HepG2 (cell line): ENCODE results near the gene ASB5. TPM values are rescaled to one million over a fixed set of nuclear protein-coding genes. Genes with fewer than 3 reads are reported as not detected.

ENCODE experiments used
- ATAC-seq: fragments of 200-7000 bp; cut with Tn5 transposase; 3 replicates; pipeline ENCODE4 v1.9.1; 2020; ENCODE audit warnings: mild to moderate bottlenecking, moderate library complexity
- BruUV-seq: library from RNA; stranded (reverse); fragments of 400-500 nt; replicated peaks from 2 replicates; lab custom pipeline; 2021; lab: Mats Ljungman, UMichigan
- CTCF ChIA-PET: fragments of 300-600 bp; formaldehyde crosslinking; extraction: SDS; loops from one replicate; lab custom pipeline; 2021; ENCODE audit warnings: low total read pairs, inconsistent platforms, low intra/inter-chr PET ratio; lab: Yijun Ruan, JAX
- POLR2A ChIA-PET: fragments of 350-600 bp; sonication (Branson Sonifier 250); formaldehyde crosslinking; loops from one replicate; lab custom pipeline; 2020; ENCODE audit warnings: antibody characterized with exemption, inconsistent platforms; lab: Yijun Ruan, JAX
- DNase-seq: peaks from one replicate; pipeline ENCODE4 v3.0.0-alpha.2; 2015; ENCODE audit warnings: low spot score
- FAIRE-seq: peaks from 3 replicates; lab custom pipeline; 2011; peaks lifted over from hg19 to GRCh38; lab: Jason Lieb, UNC
- H2AFZ ChIP-seq: one replicate; pipeline ENCODE4 v1.6.1; 2011; ENCODE audit warnings: low read length, inconsistent platforms
- H3K27ac ChIP-seq: fragments of 300-600 bp; 3 replicates; pipeline ENCODE4 v1.8.0; 2011; ENCODE audit warnings: mixed run types, mild to moderate bottlenecking, mixed read lengths, low read length, inconsistent platforms; ENCODE audit not compliant: insufficient read depth; ENCODE audit errors: extremely low read length
- H3K27me3 ChIP-seq, 2 experiments: fragments of 200-600 bp in 1 of 2; 2 replicates in 1 of 2; 3 replicates in 1 of 2; pipeline versions ENCODE4 v1.6.0 to v1.8.0; 2011; ENCODE audit warnings: low read length in 2 of 2, mild to moderate bottlenecking in 2 of 2, moderate library complexity in 2 of 2, inconsistent platforms in 1 of 2; ENCODE audit not compliant: insufficient read depth in 2 of 2, control insufficient read depth in 1 of 2
- H3K36me3 ChIP-seq, 2 experiments: fragments of 200-600 bp in 1 of 2; replicated peaks in 1 of 2; 2 replicates in 1 of 2; 3 replicates in 1 of 2; pipeline versions ENCODE4 v1.5.1 to v1.8.0; 2011; ENCODE audit warnings: low read length in 2 of 2, inconsistent platforms in 1 of 2; ENCODE audit not compliant: insufficient read depth in 2 of 2, control insufficient read depth in 1 of 2
- H3K4me1 ChIP-seq: 2 replicates; pipeline ENCODE4 v1.5.1; 2012; ENCODE audit warnings: low read length, inconsistent platforms; ENCODE audit not compliant: insufficient read depth
- H3K4me2 ChIP-seq: 2 replicates; pipeline ENCODE4 v1.6.0; 2011; ENCODE audit warnings: low read depth, low read length, inconsistent platforms
- H3K4me3 ChIP-seq, 3 experiments: fragments of 200-600 bp in 1 of 3; sonication (generic), shearing (Covaris generic) in 1 of 3; replicated peaks in 1 of 3; 2 replicates each; pipeline ENCODE4 v1.5.1; 2011 to 2016; ENCODE audit warnings: low read length in 3 of 3, inconsistent platforms in 2 of 3, low read depth in 2 of 3, mild to moderate bottlenecking in 2 of 3, control low read depth in 1 of 3, mixed read lengths in 1 of 3; ENCODE audit not compliant: insufficient read depth in 1 of 3
- H3K79me2 ChIP-seq: one replicate; pipeline ENCODE4 v1.6.1; 2011; ENCODE audit warnings: low read length, inconsistent platforms; ENCODE audit not compliant: insufficient read depth
- H3K9ac ChIP-seq: 2 replicates; pipeline ENCODE4 v1.6.0; 2011; ENCODE audit warnings: mild to moderate bottlenecking, low read depth, low read length, inconsistent platforms; ENCODE audit not compliant: insufficient read depth
- H3K9me3 ChIP-seq: 2 replicates; pipeline ENCODE4 v1.5.1; 2012; ENCODE audit warnings: mild to moderate bottlenecking, low read length
- H4K20me1 ChIP-seq: 2 replicates; pipeline ENCODE4 v1.6.0; 2011; ENCODE audit warnings: inconsistent platforms, mild to moderate bottlenecking, low read length, moderate library complexity; ENCODE audit not compliant: insufficient read depth
- ATF1 ChIP-seq: IDR thresholded peaks from 2 replicates; pipeline ENCODE4 v1.6.1; 2016; ENCODE audit warnings: mild to moderate bottlenecking, control low read depth
- FOSL1 ChIP-seq: sonication (generic); formaldehyde crosslinking; IDR thresholded peaks from 2 replicates; pipeline ENCODE4 v1.9.0; 2021; ENCODE audit warnings: missing genetic modification reagents, borderline replicate concordance
- FOXK1 ChIP-seq: sonication (generic); formaldehyde crosslinking; IDR thresholded peaks from 2 replicates; pipeline ENCODE4 v1.4.0; 2020; ENCODE audit warnings: low read depth, missing genetic modification reagents, borderline replicate concordance
- GABPB1 ChIP-seq: IDR thresholded peaks from 2 replicates; pipeline ENCODE4 v1.6.1; 2016; ENCODE audit warnings: mild to moderate bottlenecking, missing genetic modification reagents, moderate library complexity, missing compliant biosample characterization
- HDAC2 ChIP-seq: sonication (generic); formaldehyde crosslinking; IDR thresholded peaks from 2 replicates; pipeline ENCODE4 v1.4.0; 2020; ENCODE audit warnings: missing genetic modification reagents
- IRX3 ChIP-seq: sonication (generic); formaldehyde crosslinking; IDR thresholded peaks from 2 replicates; pipeline ENCODE4 v1.8.1; 2023; ENCODE audit warnings: mild to moderate bottlenecking, low read depth, missing genetic modification reagents, borderline replicate concordance
- KAT2B ChIP-seq: fragments of 150-350 bp; IDR thresholded peaks from 2 replicates; pipeline ENCODE4 v1.6.1; 2014; ENCODE audit warnings: low read depth, low read length, borderline replicate concordance
- NBN ChIP-seq: fragments of 450-650 bp; conservative IDR thresholded peaks from 2 replicates; pipeline ENCODE4 v1.6.1; 2017
- NFIB ChIP-seq: sonication (generic); formaldehyde crosslinking; IDR thresholded peaks from 2 replicates; pipeline ENCODE4 v1.9.0; 2021; ENCODE audit warnings: missing genetic modification reagents, mild to moderate bottlenecking, borderline replicate concordance
- NFYB ChIP-seq: sonication (generic); formaldehyde crosslinking; IDR thresholded peaks from 2 replicates; pipeline ENCODE4 v1.4.0; 2020; ENCODE audit warnings: missing genetic modification reagents
- PAX8 ChIP-seq: sonication (generic); formaldehyde crosslinking; IDR thresholded peaks from 2 replicates; pipeline ENCODE4 v1.8.0; 2022; ENCODE audit warnings: mild to moderate bottlenecking, missing genetic modification reagents, borderline replicate concordance
- PCBP2 ChIP-seq: fragments of 200-400 bp; formaldehyde crosslinking; optimal IDR thresholded peaks from 2 replicates; pipeline ENCODE3; 2018; ENCODE audit warnings: low read length, low read depth; ENCODE audit not compliant: poor library complexity, severe bottlenecking
- SNAI1 ChIP-seq: sonication (generic); formaldehyde crosslinking; IDR thresholded peaks from 2 replicates; pipeline ENCODE4 v1.5.0; 2020; ENCODE audit warnings: mild to moderate bottlenecking, missing genetic modification reagents, borderline replicate concordance
- TGIF2 ChIP-seq: IDR thresholded peaks from 2 replicates; pipeline ENCODE4 v1.6.1; 2016; ENCODE audit warnings: control low read depth, missing compliant biosample characterization
- ZFAT ChIP-seq: sonication (generic); formaldehyde crosslinking; conservative IDR thresholded peaks from 2 replicates; pipeline ENCODE4 v1.8.1; 2023; ENCODE audit warnings: missing genetic modification reagents, inconsistent platforms
- ZMAT3 ChIP-seq: sonication (generic); formaldehyde crosslinking; conservative IDR thresholded peaks from 2 replicates; pipeline ENCODE4 v1.7.0; 2021; ENCODE audit warnings: missing genetic modification reagents
- ZNF616 ChIP-seq: sonication (generic); formaldehyde crosslinking; IDR thresholded peaks from 2 replicates; pipeline ENCODE4 v1.5.0; 2020; ENCODE audit warnings: low read depth, mild to moderate bottlenecking, missing genetic modification reagents
- ZNF672 ChIP-seq: sonication (generic); formaldehyde crosslinking; IDR thresholded peaks from 2 replicates; pipeline ENCODE4 v1.8.1; 2022; ENCODE audit warnings: missing genetic modification reagents
- ZNF780A ChIP-seq: sonication (generic); formaldehyde crosslinking; IDR thresholded peaks from 2 replicates; pipeline ENCODE4 v1.8.0; 2022; ENCODE audit warnings: mild to moderate bottlenecking, missing genetic modification reagents, moderate library complexity
- WGBS: methylation state at CpG from one replicate; pipeline ENCODE4 v1.1.6; 2017; ENCODE audit warnings: low lambda C conversion rate; 5-methylcytosine and 5-hydroxymethylcytosine counted together
- in situ Hi-C: cut with HindIII; loops from 2 replicates; pipeline ENCODE4 v1.10.0; 2017; ENCODE audit warnings: low pct_unique_long_range_greater_than_20kb; ENCODE audit not compliant: extremely low pct_ligation_motif_present
- intact Hi-C: fragments of 100-400 bp; cut with micrococcal nuclease; formaldehyde crosslinking; loops from one replicate; pipeline ENCODE4 v1.10.0; 2022; ENCODE audit not compliant: unreplicated experiment
- polyA plus RNA-seq, 8 experiments: library from polyadenylated mRNA; depleted of rRNA in 3 of 8; stranded (reverse) in 7 of 8; unstranded in 1 of 8; fragments of >200 nt; fragmentation: Illumina TruSeq in 4 of 8; extraction: Trizol in 4 of 8; gene quantifications; 2 replicates each; pipeline versions ENCODE4 v1.2.1 to v1.2.3, GENCODE V29; 2011 to 2016; ENCODE audit warnings: low read depth in 4 of 8, missing spikeins in 1 of 8, mixed read lengths in 1 of 8; ENCODE audit not compliant: insufficient read depth in 1 of 8
- total RNA-seq, 5 experiments: library from RNA; depleted of rRNA; stranded (reverse); fragments of >200 nt; fragmentation: Illumina TruSeq; extraction: Trizol; gene quantifications; 2 replicates each; pipeline ENCODE4 v1.2.3, GENCODE V29; 2016; ENCODE audit warnings: low read depth in 1 of 5

Gene ASB5
- total and polyA plus RNA-seq, 2 of the 13 experiments (the other 11 are each of a cell fraction or from before 2014, with no cell fraction given) = not detected

GRCh38 chr4:176309046-176309445, 40.0 kb upstream of the ASB5 start:
- Histone ChIP-seq H3K27ac (no peak overlapping the region), H3K4me2 (no peak overlapping the region)

DNA sequence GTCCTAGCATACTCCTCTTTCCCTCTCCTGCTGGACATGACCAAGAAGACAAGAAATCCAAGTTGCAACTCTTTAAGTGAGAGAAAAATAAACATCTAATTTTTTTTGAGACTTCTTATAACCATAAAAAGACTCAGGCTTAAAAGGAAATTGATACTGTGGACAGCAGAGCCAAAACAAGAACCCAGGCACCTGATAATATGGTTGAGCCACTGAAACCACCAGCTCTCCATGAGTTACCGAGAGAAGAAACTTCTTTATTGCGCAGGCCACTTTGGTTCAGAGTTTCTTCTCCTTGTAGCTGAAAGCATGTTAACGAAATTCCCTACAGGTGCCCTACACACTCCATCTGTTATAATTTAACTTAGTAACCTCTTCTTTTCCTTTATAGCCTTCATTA, 39.4 kb upstream of the ASB5 start:
- 50% methylated on average over 3 of the region's 3 CpGs for WGBS
- FAIRE-seq (no peak), DNase-seq (no peak), ATAC-seq (no peak)
- Histone ChIP-seq H3K9me3 (no peaks in the 10 kb centered on the region), H3K4me3 (no peak overlapping the region), H3K9ac (no peak overlapping the region), H3K27me3 (peaks cover 0 to 6% of the 10 kb centered on the region in 2 experiments; a peak in 3 of 5 replicates), H4K20me1 (no peaks in the 10 kb centered on the region), H3K36me3 (no peaks in the 10 kb centered on the region), H3K4me1 (no peaks in the 10 kb centered on the region), H2AFZ (no peak overlapping the region), H3K27ac (no peak overlapping the region), H3K4me2 (no peak overlapping the region), H3K79me2 (no peaks in the 10 kb centered on the region)
- intact Hi-C loops = no loop called here
- CTCF ChIA-PET = no interaction called here
- no TSS peak for BruUV-seq
- in situ Hi-C loops = no loop called here
- POLR2A ChIA-PET = no interaction called here
- no peak for TF ChIP-seq ZFAT (CRISPR knock-in tag)
- TF ChIP-seq TGIF2 (CRISPR knock-in tag) = no peak
- TF ChIP-seq PCBP2 = no peak
- TF ChIP-seq FOXK1 (CRISPR knock-in tag) = no peak
- no peak for TF ChIP-seq FOSL1 (CRISPR knock-in tag)
- TF ChIP-seq ZNF780A (CRISPR knock-in tag) = no peak

More at GRCh38 chr4:176309046-176309445, 40.0 kb upstream of the ASB5 start:
- no peaks in the 10 kb centered on the region for H3K4me1 ChIP-seq
- peaks cover 0 to 9% of the 10 kb centered on the region in 2 experiments; a peak in 3 of 5 replicates for H3K27me3 ChIP-seq
- TF ChIP-seq ZNF672 (no peak), ATF1 (CRISPR knock-in tag) (no peak), KAT2B (no peak), NBN (no peak), SNAI1 (CRISPR knock-in tag) (no peak), HDAC2 (no peak), ZMAT3 (CRISPR knock-in tag) (no peak), ZNF780A (CRISPR knock-in tag) (no peak), NFYB (CRISPR knock-in tag) (no peak), IRX3 (no peak), PAX8 (CRISPR knock-in tag) (no peak), NFIB (CRISPR knock-in tag) (no peak), ZNF616 (no peak), GABPB1 (CRISPR knock-in tag) (no peak)
- TF ChIP-seq, all 625 proteins: peak for 0
- WGBS = 0% methylated on average over 2 of the region's 2 CpGs
- ChIA-PET POLR2A (no interaction called here), CTCF (no interaction called here)
- intact Hi-C loops (no loop called here), in situ Hi-C loops (no loop called here)
- no TSS peak for BruUV-seq
- no peaks in the 10 kb centered on the region for H3K79me2 ChIP-seq
- H2AFZ ChIP-seq = no peak overlapping the region
- no peak overlapping the region for H3K9ac ChIP-seq
- no peak for DNase-seq
- no peak for FAIRE-seq
- no peaks in the 10 kb centered on the region for H3K36me3 ChIP-seq
- ATAC-seq = no peak
- H3K4me3 ChIP-seq = no peak overlapping the region
- H4K20me1 ChIP-seq = no peaks in the 10 kb centered on the region
- H3K9me3 ChIP-seq = no peaks in the 10 kb centered on the region
